Fibroblast of gingiva (primary cell): ENCODE measurements around the gene AARS1.
A peak's percentile ranks its signal among the peaks of the same experiment; 100 is the strongest.
"Not testable (repeated sequence)": the region's sequence is repeated elsewhere in the genome, so short reads cannot be mapped to it uniquely, and the experiment has no call there.

Experiments
- DNase-seq: peaks from one replicate; pipeline ENCODE4 v3.0.0-alpha.2; 2011; ENCODE audit warnings: low read depth

AARS1 gene

GRCh38 chr16:70224645-70225044, 64.7 kb downstream of the AARS1 start:
- DNase-seq, result not testable (repeated sequence)

- DNase-seq, result not testable (repeated sequence)
Measured at GRCh38 chr16:70223971-70224513, 65.3 kb downstream of the AARS1 start.

- DNase-seq, result not testable (repeated sequence)
Measured at GRCh38 chr16:70223216-70223615, 66.1 kb downstream of the AARS1 start.

- DNase-seq, result not testable (repeated sequence)
Measured at GRCh38 chr16:70222574-70222973, 66.7 kb downstream of the AARS1 start.

- DNase-seq, result not testable (repeated sequence)
Measured at GRCh38 chr16:70218586-70218985, 70.7 kb downstream of the AARS1 start.

GRCh38 chr16:70206382-70206781, 82.9 kb downstream of the AARS1 start:
- not testable (repeated sequence) for DNase-seq

- DNase-seq, result not testable (repeated sequence)
Measured at GRCh38 chr16:70204668-70205405, 84.5 kb downstream of the AARS1 start.

GRCh38 chr16:70204010-70204409, 85.3 kb downstream of the AARS1 start:
- DNase-seq, result not testable (repeated sequence)

GRCh38 chr16:70203508-70203907, 85.8 kb downstream of the AARS1 start:
- peak; percentile 27 for DNase-seq
